ENCODE measurements around the gene POLK. TPM values are rescaled to one million over a fixed set of nuclear protein-coding genes. Genes with fewer than 3 reads are reported as not detected.
"Not testable (repeated sequence)": the region's sequence is repeated elsewhere in the genome, so short reads cannot be mapped to it uniquely, and the experiment has no call there.

Gene POLK
- 10 to 100 TPM; 32.3 to 33.9 TPM for total RNA-seq

GRCh38 chr5:75511435-75512382, at the start of gene POLK, which contains the start of gene CERT1:
TSS of gene POLK (plus strand) at chr5:75511891.
TSS of gene CERT1 (minus strand) at chr5:75511629. CDS start at chr5:75511207, 422 bp downstream.
- H3K27ac Mint-ChIP-seq, result peak within 1 kb of the TSS; percentile 83 to 92
- ATAC-seq (peak; percentile 96 to 98), DNase-seq (ENCODE audit: low spot score) (peak; percentile 97)
- no peaks in the 10 kb centered on the region for H3K9me3 Mint-ChIP-seq
- H3K4me1 Mint-ChIP-seq (ENCODE audit: low read depth in 2 of 2), result peaks cover 39 to 41% of the 10 kb centered on the region in 2 donors
- no peaks in the 10 kb centered on the region for H3K36me3 Mint-ChIP-seq
- no peaks in the 10 kb centered on the region for H3K27me3 Mint-ChIP-seq
- H3K4me3 Mint-ChIP-seq, result peak within 1 kb of the TSS; percentile 97

GRCh38 chr5:75463726-75464125, 48.0 kb upstream of the POLK start:
- peaks cover 46 to 48% of the 10 kb centered on the region in 2 donors for H3K4me1 Mint-ChIP-seq (ENCODE audit: low read depth in 2 of 2)
- H3K9me3 Mint-ChIP-seq, result peaks cover 2% of the 10 kb centered on the region
- no peak for DNase-seq (ENCODE audit: low spot score)
- H3K36me3 Mint-ChIP-seq, result peaks cover 4% of the 10 kb centered on the region
- ATAC-seq, result no peak
- H3K27ac Mint-ChIP-seq, result peak overlapping the region; percentile 6 to 9
- no peak overlapping the region for H3K4me3 Mint-ChIP-seq
- H3K27me3 Mint-ChIP-seq, result no peaks in the 10 kb centered on the region

- Mint-ChIP-seq H3K36me3 (peaks cover 19% of the 10 kb centered on the region), H3K27me3 (no peaks in the 10 kb centered on the region), H3K4me1 (ENCODE audit: low read depth in 2 of 2) (peaks cover 47 to 48% of the 10 kb centered on the region in 2 donors), H3K9me3 (peaks cover 9% of the 10 kb centered on the region), H3K27ac (peak overlapping the region in 1 of 2 donors; percentile 22), H3K4me3 (no peak overlapping the region)
- ATAC-seq (no peak), DNase-seq (ENCODE audit: low spot score) (no peak)
Observed at GRCh38 chr5:75465480-75465879, 46.2 kb upstream of the POLK start.

- peaks cover 25% of the 10 kb centered on the region for H3K36me3 Mint-ChIP-seq
- no peaks in the 10 kb centered on the region for H3K27me3 Mint-ChIP-seq
- ATAC-seq (no peak), DNase-seq (ENCODE audit: low spot score) (no peak)
- H3K4me3 Mint-ChIP-seq, result no peak overlapping the region
- H3K9me3 Mint-ChIP-seq, result peaks cover 13% of the 10 kb centered on the region
- H3K4me1 Mint-ChIP-seq (ENCODE audit: low read depth in 2 of 2), result peaks cover 47 to 49% of the 10 kb centered on the region in 2 donors
- peak overlapping the region; percentile 0 to 7 for H3K27ac Mint-ChIP-seq
Observed at GRCh38 chr5:75466006-75466716, 45.5 kb upstream of the POLK start.

- Mint-ChIP-seq H3K27me3 (no peaks in the 10 kb centered on the region), H3K4me3 (no peak overlapping the region), H3K9me3 (peaks cover 13% of the 10 kb centered on the region), H3K27ac (no peak overlapping the region), H3K4me1 (ENCODE audit: low read depth in 2 of 2) (peaks cover 34 to 47% of the 10 kb centered on the region in 2 donors), H3K36me3 (peaks cover 25% of the 10 kb centered on the region)
- ATAC-seq (no peak), DNase-seq (ENCODE audit: low spot score) (no peak)
Observed at GRCh38 chr5:75468593-75468992, 43.1 kb upstream of the POLK start.

GRCh38 chr5:75469017-75469416, 42.7 kb upstream of the POLK start:
- DNase-seq (ENCODE audit: low spot score) (no peak), ATAC-seq (no peak)
- peaks cover 25% of the 10 kb centered on the region for H3K36me3 Mint-ChIP-seq
- H3K9me3 Mint-ChIP-seq, result peaks cover 13% of the 10 kb centered on the region
- H3K27ac Mint-ChIP-seq, result no peak overlapping the region
- no peaks in the 10 kb centered on the region for H3K27me3 Mint-ChIP-seq
- no peak overlapping the region for H3K4me3 Mint-ChIP-seq
- H3K4me1 Mint-ChIP-seq (ENCODE audit: low read depth in 2 of 2), result peaks cover 30 to 44% of the 10 kb centered on the region in 2 donors

- H3K4me3 Mint-ChIP-seq, result no peak overlapping the region
- peaks cover 13% of the 10 kb centered on the region for H3K9me3 Mint-ChIP-seq
- no peak for DNase-seq (ENCODE audit: low spot score)
- peaks cover 25% of the 10 kb centered on the region for H3K36me3 Mint-ChIP-seq
- peaks cover 20 to 37% of the 10 kb centered on the region in 2 donors for H3K4me1 Mint-ChIP-seq (ENCODE audit: low read depth in 2 of 2)
- no peaks in the 10 kb centered on the region for H3K27me3 Mint-ChIP-seq
- ATAC-seq, result no peak
- no peak overlapping the region for H3K27ac Mint-ChIP-seq
Observed at GRCh38 chr5:75471193-75471592, 40.5 kb upstream of the POLK start.

GRCh38 chr5:75472973-75473372, 38.7 kb upstream of the POLK start:
- Mint-ChIP-seq H3K4me1 (ENCODE audit: low read depth in 2 of 2) (peaks cover 16 to 31% of the 10 kb centered on the region in 2 donors), H3K36me3 (peaks cover 25% of the 10 kb centered on the region), H3K27ac (no peak overlapping the region), H3K27me3 (no peaks in the 10 kb centered on the region), H3K9me3 (peaks cover 13% of the 10 kb centered on the region), H3K4me3 (no peak overlapping the region)
- no peak for DNase-seq (ENCODE audit: low spot score)
- ATAC-seq, result no peak

GRCh38 chr5:75473463-75473862, 38.2 kb upstream of the POLK start:
- no peaks in the 10 kb centered on the region for H3K27me3 Mint-ChIP-seq
- peaks cover 16 to 29% of the 10 kb centered on the region in 2 donors for H3K4me1 Mint-ChIP-seq (ENCODE audit: low read depth in 2 of 2)
- no peak overlapping the region for H3K27ac Mint-ChIP-seq
- peaks cover 24% of the 10 kb centered on the region for H3K36me3 Mint-ChIP-seq
- ATAC-seq, result no peak
- DNase-seq (ENCODE audit: low spot score), result no peak
- H3K9me3 Mint-ChIP-seq, result peaks cover 13% of the 10 kb centered on the region
- no peak overlapping the region for H3K4me3 Mint-ChIP-seq

- DNase-seq (ENCODE audit: low spot score), result no peak
- Mint-ChIP-seq H3K36me3 (peaks cover 6% of the 10 kb centered on the region), H3K27ac (no peak overlapping the region), H3K27me3 (no peaks in the 10 kb centered on the region), H3K9me3 (peaks cover 5% of the 10 kb centered on the region), H3K4me1 (ENCODE audit: low read depth in 2 of 2) (peaks cover 16 to 29% of the 10 kb centered on the region in 2 donors), H3K4me3 (no peak overlapping the region)
- no peak for ATAC-seq
Observed at GRCh38 chr5:75475364-75475763, 36.3 kb upstream of the POLK start.

- ATAC-seq (no peak), DNase-seq (ENCODE audit: low spot score) (no peak)
- Mint-ChIP-seq H3K27ac (no peak overlapping the region), H3K4me3 (no peak overlapping the region), H3K4me1 (ENCODE audit: low read depth in 2 of 2) (peaks cover 26 to 47% of the 10 kb centered on the region in 2 donors), H3K36me3 (peaks cover 36% of the 10 kb centered on the region), H3K27me3 (no peaks in the 10 kb centered on the region), H3K9me3 (peaks cover 3% of the 10 kb centered on the region)
Observed at GRCh38 chr5:75481024-75481423, 30.7 kb upstream of the POLK start.

GRCh38 chr5:75482482-75482881, 29.2 kb upstream of the POLK start:
- Mint-ChIP-seq H3K27me3 (no peaks in the 10 kb centered on the region), H3K27ac (no peak overlapping the region), H3K36me3 (peaks cover 36% of the 10 kb centered on the region), H3K4me1 (ENCODE audit: low read depth in 2 of 2) (peaks cover 35 to 50% of the 10 kb centered on the region in 2 donors), H3K4me3 (no peak overlapping the region), H3K9me3 (peaks cover 3% of the 10 kb centered on the region)
- ATAC-seq, result peak; percentile 79
- no peak for DNase-seq (ENCODE audit: low spot score)

- peaks cover 3% of the 10 kb centered on the region for H3K9me3 Mint-ChIP-seq
- no peak overlapping the region for H3K27ac Mint-ChIP-seq
- no peaks in the 10 kb centered on the region for H3K27me3 Mint-ChIP-seq
- DNase-seq (ENCODE audit: low spot score), result no peak
- H3K4me3 Mint-ChIP-seq, result no peak overlapping the region
- no peak for ATAC-seq
- peaks cover 49% of the 10 kb centered on the region for H3K36me3 Mint-ChIP-seq
- H3K4me1 Mint-ChIP-seq (ENCODE audit: low read depth in 2 of 2), result peaks cover 44 to 66% of the 10 kb centered on the region in 2 donors
Observed at GRCh38 chr5:75484605-75485004, 27.1 kb upstream of the POLK start.

- not testable (repeated sequence) for DNase-seq (ENCODE audit: low spot score); H3K4me3 Mint-ChIP-seq; ATAC-seq; H3K9me3 Mint-ChIP-seq; H3K27me3 Mint-ChIP-seq; H3K27ac Mint-ChIP-seq
- Mint-ChIP-seq H3K4me1 (ENCODE audit: low read depth in 2 of 2) (peaks cover 27 to 39% of the 10 kb centered on the region in 2 donors), H3K36me3 (peaks cover 38% of the 10 kb centered on the region)
Observed at GRCh38 chr5:75489847-75490246, 21.8 kb upstream of the POLK start.
